Hematopoietic multipotent progenitor cell (in vitro differentiated cells): ENCODE measurements around the gene IL9. TPM values are rescaled to one million over a fixed set of nuclear protein-coding genes. Genes with fewer than 3 reads are reported as not detected.
"Not testable (repeated sequence)": the region's sequence is repeated elsewhere in the genome, so short reads cannot be mapped to it uniquely, and the experiment has no call there.

Source experiments
- DNase-seq, 3 donors: peaks; one replicate each; pipeline ENCODE4 v3.0.0-alpha.2; 2011 to 2015; ENCODE audit warnings: low read depth in 2 of 3, low spot score in 2 of 3
- total RNA-seq: library from RNA; depleted of rRNA; stranded (reverse); fragments of >200 nt; gene quantifications from one replicate; pipeline ENCODE4 v1.2.3, GENCODE V29; 2012

Gene IL9
- total RNA-seq, 1 donor: not detected

DNA sequence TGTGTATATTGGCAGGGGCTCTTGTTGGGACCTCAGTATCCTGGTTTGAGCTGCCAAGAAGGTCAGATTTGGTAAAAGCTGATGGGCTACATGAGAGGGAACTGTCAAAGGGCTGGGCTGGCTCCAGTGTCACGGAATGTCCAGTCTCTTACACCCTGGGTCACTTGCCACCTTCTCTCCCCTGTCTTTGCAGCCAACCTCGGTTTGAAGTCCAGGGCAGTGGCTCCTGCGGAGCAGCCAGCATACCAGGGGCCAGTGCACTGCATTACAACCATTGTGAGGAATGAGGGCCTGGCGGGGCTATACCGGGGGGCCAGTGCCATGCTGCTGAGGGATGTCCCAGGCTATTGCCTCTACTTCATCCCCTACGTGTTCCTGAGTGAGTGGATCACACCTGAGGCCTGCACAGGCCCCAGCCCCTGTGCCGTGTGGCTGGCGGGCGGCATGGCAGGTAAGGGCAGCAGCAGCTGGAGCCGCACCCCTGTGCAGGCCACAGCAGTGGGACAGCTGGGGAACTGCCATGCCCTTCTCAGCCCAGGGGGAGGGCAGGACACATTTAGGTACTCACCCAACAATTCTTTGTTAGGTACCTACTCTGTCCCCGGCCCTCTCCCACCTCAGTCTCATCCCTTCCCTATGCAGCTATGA, 24.2 kb downstream of the IL9 start:
- DNase-seq: no peak

DNA sequence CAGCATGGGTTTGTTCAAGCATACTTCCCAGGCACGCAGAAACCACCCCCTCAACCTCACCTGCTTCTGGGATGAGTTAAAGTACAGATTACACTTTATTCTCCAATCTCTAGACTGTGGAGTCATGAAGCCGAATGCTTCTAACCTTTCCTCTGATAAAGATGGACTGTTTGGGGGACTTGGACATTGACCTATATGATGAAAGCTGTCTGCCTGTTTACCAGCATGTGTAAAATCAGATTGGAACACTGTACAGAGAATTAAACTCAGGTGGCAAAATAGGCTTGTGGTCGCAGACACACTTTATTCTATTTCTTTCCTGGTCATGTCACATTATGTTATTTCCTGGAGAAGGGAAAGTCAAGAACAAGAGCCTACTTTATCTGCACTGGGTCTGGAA, 25.7 kb downstream of the IL9 start:
- no peak for DNase-seq

DNA sequence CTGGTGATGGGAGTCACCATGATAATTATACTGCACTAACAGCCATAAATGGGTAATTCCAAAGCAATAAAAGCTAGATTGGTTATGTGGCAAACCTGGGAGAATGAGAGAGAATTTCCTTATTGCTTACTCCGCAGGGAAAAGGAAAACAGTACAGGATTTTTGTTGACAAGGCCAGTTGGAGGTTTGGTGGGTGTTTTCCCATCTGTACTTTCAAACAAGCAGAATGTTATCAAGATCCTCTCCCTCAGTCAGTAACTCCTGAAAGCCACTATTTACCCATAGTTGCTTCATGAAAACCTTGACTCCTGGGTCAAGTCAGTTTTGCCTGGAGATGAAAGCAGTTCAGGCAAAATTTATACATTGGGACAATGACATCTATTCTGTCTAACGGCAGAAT, 26.4 kb downstream of the IL9 start:
- no peak for DNase-seq

DNA sequence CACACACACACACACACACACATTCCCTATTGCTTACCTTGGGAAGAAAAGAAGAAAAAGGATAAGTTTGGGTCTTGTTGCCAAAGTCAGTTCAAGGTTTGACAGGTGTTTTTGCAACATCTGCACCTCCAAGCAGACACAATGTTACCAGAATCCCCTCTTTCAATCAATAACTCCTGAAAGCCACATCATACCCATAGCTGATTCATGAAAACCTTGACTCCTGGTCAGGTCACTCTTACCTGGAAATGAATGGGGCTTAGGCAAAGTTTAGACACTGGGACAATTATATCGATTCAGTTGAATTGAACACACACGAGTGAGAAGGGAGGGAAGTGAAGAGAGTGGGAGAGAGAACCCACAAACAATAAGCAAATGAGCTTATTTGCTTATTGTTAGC, 27.0 kb downstream of the IL9 start:
- DNase-seq: no peak

DNA sequence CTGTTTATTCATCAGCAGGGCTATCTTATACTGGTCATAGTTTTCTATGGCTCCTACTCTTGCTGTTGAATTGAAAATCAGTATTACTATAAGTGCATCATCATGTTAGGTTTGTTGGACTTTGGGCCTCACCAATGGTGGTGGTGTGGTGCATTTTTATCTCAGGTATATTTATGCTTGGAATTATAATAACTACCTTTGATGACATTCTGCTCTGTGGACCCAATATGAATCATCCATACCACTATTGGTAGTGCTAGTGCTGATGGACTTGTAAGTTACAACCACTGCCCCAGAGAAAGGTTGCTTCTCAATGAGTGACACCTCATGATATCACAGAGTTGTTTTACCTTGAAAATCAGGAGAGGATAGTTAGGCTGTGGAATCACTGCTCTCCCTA, 28.0 kb downstream of the IL9 start:
- DNase-seq: no peak

DNA sequence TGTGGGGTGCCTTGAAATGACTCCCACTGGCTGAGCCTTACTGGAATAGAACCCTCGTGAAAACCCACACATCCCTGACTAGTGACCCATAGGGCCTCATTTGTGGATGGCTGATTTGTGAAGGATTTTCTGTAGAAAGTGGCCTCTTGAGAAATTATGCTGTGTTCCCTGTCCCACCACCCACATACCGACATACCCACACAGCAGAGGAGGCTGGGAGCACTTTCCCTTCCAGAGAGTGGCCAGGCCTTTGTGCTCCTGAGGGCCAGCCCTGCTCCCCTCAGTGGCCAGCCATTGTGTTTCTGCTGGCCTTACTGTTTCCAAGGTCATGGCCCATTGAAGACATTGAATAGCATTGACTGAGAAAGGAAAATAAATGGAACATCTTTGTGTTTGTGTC, 29.6 kb downstream of the IL9 start:
- DNase-seq: no peak

DNA sequence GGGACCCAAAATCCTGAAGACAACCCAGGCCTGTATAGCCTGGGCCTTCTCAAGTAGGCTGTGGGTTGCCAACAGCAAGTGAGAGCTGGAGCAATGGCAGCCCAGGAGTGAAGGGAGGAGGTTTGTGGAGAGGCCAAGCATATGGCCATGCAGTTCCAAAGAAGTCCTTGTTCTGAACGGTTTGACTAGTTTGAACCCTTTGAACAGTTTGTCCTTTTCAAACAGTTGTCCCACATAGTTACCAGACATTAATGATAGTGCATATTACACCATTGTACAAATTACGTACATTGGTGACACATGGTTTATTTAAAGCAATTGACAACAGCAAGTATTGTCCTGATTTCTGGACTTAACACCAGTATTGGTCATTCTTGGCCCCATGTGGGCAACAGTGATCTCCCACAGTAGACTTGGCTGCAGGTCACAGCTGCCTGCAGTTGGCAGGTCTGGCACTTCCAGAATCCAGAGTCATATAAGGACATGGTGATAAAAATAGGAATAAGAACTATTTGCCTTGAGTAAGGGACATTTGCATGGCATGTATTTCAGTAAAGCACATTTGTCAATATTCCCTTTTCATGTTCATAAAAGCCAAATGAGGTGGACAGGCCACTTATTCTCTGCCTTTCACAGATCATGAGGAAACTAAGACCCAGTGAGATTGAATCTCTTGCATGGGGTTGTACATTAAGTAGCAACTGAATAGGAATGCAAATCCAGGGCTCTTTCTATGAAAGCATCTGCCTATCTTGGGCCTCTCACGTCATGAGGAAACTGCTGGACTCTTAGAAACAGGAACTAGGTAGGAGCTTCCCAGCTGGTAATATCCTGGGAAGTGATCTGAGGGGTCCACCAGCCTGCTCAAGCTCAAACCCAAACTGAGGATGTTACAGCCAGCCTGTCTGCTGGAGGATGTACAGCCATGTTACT, 30.9 kb downstream of the IL9 start:
- no peak for DNase-seq

DNA sequence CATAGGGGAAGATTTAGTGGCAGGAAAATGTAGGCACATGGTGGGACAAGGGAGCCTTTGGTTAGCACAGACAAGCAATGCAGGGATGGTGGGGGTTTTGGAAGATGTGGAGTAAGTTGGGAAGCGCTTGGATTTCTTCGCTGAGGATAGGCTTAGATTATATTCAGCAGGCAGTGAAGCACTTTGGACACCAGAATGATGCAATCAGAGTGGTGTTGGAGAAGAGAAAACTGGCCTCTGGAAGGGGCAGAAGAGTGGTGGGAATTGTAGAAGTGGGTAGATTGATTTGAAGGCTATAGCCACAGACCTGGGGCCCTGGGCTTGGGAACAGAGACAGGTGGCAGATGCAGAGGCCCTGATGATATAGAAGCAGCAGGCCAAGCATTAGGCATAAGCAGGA, 32.9 kb downstream of the IL9 start:
- DNase-seq: no peak

DNA sequence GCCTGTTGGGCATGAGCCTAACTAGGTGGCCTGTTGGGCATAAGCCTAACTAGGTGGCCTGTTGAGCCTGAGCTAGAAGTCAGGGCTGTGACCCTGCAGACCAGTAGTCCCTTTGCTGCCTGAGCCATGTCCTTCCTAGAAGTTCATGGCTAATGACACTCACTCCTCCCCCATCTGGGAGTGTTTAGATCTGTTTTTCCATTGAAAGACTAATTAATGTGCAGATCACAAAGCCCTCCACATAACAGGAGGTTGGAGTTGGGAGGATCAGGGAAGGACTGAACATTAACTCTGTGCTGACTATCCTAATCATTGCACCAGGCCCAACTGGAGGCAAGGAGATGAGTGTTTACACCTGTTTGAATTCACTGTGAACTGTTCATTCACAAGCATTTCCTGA, 33.6 kb downstream of the IL9 start:
- DNase-seq: no peak

DNA sequence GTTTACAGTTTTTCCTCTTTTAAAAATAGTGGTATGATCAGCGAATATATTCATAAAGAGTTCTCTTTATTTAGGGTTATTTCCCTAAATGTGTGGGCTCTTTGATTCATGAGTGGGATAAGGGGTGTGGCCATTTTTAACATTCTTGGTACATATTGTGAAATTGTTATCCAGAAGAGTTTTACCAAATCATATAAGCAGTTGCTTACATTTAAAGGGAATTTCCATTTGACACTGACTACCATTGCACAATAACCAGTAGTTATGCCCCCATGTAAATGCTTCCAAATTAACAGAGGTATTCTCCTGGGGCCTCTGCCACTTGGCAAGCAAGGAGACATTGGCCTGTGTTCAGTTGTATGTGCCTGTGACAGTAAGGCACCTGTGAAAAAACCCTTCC, 34.0 kb downstream of the IL9 start:
- no peak for DNase-seq

DNA sequence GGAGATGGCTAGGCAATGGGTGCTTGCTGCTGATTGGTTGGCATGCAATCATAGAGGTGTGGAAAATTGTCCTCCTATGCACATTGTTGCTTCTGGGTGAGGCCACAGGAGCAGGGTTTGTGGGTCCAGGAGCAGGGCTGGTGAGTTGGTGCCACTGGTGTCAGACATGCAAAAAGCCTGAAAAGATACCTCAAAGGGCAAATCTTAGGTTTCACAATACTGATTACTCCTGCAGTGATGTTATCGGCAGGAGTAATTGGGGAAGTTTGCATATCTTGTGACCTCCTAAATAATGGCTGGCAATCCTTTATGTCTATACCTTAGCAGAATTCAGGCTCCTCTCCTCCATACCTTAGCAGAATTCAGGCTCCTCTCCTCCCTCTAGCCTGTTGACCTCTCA, 36.0 kb downstream of the IL9 start:
- DNase-seq: no peak

DNA sequence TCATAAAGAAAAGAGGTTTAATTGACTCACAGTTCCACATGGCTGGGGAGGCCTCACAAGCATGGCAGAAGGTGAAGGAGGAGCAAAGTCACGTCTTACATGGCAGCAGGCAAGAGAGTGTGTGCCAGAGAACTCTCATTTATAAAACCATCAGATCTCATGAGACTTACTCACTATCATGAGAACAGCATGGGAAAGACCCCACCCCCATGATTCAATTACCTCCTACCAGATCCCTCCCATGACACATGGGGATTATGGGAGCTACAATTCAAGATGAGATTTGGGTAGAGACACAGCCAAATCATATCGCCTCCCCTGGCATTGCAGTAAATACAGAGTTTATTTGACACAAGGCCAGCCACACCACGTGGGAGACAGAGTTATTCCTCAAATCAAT, 36.5 kb downstream of the IL9 start:
- not testable (repeated sequence) for DNase-seq

DNA sequence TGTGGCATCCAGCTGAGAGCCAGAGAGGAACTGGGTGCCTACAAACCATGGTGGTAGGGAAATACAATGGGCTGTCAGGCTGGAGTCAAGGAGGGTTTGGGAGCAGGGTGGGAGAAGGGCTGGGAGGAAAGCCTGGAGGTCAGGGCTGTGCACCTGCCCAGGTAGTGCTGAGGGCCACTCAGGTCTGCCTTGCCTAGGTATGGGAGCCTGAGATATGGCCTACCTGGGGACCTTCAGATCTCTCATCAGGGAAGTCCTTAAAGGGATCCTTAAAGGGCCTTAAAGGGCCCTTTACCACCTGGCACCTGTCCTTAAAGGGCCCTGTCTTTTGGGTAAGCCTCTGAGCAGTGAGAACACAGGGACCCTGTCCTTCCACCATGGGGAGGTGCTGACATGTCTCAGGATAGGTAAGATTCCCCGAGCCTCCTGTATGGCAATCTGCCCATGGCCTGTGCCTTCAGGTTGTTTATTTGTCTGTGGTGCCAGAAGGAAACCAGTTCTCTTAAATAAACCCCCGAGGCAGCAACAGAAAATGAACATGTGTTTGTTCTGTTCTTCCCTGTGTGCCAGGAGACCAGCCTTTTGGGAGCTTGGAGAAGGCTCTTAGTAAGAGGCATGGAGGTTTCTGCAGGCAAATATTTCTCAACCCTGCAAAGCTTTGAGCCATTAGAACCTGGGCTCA, 37.9 kb downstream of the IL9 start:
- DNase-seq: no peak

DNA sequence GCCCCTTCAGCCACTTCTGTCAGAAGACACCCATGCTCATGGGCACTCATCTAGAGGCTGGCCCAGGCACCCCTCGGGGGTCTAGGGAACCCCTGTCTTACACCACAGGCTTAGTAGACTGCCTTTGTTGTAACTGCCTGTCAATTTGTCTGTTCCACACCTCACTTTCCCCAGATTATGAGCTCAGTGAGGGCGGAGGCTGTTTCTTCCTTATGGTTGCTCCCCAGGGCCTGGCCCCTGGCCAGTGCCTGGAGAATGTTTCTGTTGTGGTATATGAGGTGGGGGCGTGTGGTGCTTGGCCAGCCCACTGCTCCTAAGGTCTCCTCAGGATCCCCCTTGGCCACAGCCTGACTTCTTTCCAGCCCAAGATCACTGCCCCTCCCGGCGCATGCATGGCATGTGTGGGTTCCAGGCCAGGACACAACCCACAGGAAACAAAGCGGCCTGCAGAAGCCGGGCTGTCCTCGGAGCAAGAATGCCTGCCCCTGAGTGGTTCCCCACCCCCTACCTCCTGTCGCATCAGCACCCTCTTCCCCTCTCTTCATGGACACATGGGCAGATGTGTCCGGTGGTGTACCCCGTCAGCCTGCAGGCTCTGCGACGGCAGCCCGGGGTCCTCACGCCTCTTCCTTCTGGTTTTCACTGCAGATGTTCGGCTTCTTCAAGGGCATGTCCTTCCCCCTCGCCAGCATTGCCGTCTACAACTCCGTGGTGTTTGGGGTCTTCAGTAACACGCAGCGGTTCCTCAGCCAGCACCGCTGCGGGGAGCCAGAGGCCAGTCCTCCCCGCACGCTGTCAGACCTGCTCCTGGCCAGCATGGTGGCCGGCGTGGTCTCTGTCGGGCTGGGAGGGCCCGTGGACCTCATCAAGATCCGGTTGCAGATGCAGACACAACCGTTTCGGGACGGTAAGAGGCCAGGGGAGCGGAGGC, 43.5 kb downstream of the IL9 start:
- DNase-seq: no peak

DNA sequence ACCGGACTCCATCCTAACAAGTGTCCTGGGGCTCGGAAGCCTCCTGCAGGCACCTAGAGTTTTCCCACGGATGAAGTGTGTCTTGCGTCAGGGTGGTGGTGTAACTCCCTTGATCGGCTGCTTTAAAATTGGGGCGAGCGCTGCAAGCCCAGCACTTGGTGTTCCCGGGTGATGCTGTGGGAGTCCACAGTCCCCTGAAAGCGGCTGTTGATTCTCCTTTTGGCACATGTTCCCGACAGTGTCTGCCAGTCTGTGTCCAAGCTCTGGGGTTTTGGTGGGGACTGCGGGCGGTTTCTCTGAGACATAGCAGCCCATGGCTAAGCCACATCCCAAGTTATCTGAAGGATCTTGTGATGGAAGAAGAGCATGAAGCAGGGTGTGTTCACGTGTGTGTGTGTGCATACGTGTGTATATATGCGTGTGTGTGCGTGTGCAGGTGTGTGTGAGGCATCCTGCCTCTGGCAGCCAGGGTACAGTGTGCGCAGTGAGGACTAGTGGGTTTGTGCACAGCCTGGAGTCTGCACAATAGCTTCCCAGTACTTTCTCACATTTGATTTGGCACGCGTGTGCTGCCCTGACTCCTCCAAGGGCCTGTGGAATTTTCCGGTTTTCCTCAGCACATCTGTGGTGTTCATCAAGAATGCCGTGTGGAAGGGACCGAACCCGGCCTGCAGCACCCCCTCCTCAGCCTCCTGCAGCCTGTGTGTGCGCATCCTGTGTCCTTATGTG, 44.3 kb downstream of the IL9 start:
- no peak for DNase-seq

DNA sequence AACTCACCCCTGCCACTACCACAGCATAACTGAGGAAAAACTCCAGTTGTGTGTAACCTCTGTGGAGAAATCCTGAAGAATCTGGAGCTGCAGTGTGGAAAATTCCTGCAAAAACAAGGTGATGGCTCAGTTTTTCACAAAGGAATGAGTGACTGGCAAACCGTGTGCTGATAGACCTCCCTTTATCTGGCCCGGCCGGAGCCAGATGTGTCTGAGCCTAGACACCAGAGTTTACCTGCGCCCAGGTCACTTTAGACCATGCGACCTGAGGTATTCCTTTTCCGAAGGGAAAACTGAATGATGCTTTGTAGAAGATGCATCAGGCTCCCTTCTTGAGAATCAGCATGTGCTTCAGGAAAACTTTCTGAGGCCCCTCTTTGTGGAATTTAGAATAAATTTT, 45.0 kb downstream of the IL9 start:
- DNase-seq: no peak

DNA sequence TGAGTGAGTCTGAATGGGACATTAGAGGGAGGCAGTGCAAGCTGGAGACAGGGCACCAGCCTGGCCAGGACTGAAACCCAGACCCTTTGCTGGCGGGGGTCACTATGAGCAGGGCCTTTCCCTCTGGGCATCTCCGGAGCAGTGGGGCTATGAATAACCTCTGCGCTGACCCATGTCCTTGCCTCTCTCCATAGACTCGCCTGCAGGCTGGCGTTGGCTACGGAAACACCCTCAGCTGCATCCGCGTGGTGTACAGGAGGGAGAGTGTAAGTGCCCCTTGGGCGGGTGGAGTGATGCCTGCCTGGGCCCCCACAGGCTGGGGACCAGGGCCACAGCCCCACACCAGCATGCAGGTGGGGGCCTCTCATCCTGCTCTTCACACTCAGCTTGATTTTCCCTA, 45.4 kb downstream of the IL9 start:
- DNase-seq: no peak

DNA sequence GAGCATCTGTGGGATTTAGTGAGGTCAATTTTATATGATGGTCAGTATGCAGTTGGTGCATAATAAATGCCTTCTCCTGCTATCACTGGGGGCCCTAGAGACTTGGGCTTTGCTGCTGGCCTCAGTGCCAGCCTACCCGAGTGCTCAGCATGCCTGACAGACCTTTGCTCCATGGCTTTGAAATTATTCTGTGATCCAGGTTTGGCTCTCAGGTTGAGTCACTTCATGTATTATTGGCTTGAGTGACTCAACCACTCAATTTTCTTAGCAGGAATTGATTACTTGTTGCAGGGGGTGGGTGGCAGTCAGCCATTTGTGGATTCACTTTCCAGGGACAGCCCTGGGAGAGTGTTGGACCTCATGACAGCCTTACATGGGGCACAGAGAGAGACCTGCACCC, 47.7 kb downstream of the IL9 start:
- no peak for DNase-seq

DNA sequence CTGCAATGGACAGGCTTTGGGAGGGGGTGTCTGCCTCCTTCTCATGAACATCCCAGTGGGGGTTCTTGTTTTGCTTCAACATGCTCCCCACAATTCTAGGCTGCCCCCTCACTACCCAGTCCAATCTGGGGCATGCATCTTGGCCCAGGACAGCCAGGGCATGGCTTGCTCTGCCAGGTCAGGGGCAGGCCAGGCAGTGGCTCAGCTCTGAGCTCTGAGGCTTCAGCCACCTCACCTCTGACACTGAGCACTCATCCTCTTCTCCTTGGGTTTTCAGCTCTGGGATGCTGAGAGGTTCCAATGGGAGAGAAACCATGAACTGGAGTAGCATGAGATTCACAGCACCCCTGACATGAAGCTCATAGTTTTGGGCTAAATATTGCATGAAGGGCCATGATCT, 49.3 kb downstream of the IL9 start:
- DNase-seq: no peak
